Measurements from ENCODE around the gene HACE1.

DNA sequence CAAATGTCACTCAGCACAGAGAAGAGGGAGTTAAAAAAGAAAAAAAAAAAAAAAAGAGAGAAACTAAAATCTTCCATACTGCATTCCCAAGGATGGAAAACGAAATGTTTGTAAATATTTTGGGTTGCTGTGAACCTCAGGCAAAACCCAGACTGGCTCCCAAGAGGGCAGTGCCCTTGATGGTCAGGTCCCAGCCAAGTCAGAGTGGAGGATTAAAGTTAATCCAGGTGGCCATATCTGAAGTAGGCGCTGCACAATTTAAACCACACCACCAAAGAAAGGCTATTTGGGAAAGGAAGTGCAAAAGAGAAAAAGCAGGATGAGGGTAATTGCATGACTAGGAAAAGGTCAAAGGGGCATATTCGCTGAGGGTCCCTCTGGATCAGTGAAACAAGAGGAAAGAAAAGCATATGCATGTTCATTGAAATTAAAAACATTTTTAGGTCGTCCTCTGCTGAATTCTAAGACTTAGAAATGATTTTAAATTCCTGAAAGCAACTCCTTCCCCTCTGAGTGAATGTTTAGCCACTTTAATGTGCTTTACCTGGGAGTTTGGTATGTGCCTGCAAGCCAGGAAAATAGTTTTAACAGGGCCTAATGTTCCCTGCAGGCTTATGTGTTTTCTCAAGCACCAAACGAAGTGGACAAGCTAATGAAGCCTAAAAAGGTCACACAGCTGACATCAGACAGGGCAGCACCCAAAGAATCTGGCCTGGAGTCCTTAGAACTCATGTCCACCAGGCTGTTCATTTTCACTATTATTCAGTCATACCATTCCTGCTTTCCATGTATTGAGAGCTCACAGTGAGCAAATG lies 159.1 kb downstream of the HACE1 start:
- no peak for TF ChIP-seq CTCF (IDR thresholded peaks at IDR 0.05)
- no peak for TF ChIP-seq POLR2A (IDR thresholded peaks at IDR 0.05)
- no peak for TF ChIP-seq EP300 (IDR thresholded peaks at IDR 0.05; ENCODE audit: low read depth)
- no peak for TF ChIP-seq POLR2AphosphoS5 (IDR thresholded peaks at IDR 0.05)
